Forelimb muscle (tissue), 1 donor: Measurements from ENCODE around the gene CACNA2D2. TPM values are rescaled to one million over a fixed set of nuclear protein-coding genes. Genes with fewer than 3 reads are reported as not detected.

Experiments used
- DNase-seq: peaks from one replicate; pipeline ENCODE4 v3.0.0-alpha.2; 2013; ENCODE audit warnings: low read depth
- polyA plus RNA-seq: library from polyadenylated mRNA; unstranded; fragments of 120-200 nt; gene quantifications from one replicate; pipeline ENCODE4 v1.2.1, GENCODE V29; 2013; ENCODE audit not compliant: insufficient read length

Gene CACNA2D2
- polyA plus RNA-seq, 1 donor, result 4.3 TPM

DNA sequence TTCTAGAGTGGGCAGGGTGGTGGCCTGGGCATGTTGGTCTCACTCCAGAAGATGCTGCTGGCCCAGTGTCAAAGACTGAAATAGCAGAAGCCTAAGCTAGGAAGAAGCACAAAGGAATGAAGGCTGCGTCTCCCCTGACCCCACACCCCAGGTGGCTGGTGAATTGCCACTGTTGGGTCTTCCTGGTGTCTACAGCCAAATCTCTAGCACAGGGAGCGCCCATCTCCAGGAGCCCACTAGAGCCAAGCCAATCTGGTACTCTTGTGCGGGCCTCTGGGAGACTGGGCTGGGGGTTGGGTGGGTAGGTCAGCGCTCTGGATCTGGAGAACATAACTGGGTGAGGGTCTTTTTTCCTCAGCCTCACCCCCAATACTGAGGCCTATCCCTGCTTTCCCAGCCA, 176.3 kb downstream of the CACNA2D2 start:
- DNase-seq, result no peak

DNA sequence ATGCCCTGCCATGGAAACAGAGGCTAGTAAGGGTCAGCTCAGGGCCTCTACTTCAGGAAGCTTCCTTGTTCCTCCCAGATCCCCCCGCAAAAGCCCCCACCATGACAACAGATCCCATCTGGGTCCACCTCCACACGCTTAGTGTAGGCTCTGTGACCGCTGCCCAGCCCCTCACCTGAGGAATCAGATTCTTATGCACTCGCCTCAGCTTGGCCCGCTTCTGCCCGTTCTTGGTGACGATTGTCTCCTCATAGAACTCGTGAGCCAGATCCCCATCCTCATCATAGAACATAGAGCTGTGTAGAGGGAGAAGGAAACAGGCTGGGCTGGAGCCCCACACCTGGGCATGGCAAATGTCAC, 177.3 kb downstream of the CACNA2D2 start:
- DNase-seq, result no peak

DNA sequence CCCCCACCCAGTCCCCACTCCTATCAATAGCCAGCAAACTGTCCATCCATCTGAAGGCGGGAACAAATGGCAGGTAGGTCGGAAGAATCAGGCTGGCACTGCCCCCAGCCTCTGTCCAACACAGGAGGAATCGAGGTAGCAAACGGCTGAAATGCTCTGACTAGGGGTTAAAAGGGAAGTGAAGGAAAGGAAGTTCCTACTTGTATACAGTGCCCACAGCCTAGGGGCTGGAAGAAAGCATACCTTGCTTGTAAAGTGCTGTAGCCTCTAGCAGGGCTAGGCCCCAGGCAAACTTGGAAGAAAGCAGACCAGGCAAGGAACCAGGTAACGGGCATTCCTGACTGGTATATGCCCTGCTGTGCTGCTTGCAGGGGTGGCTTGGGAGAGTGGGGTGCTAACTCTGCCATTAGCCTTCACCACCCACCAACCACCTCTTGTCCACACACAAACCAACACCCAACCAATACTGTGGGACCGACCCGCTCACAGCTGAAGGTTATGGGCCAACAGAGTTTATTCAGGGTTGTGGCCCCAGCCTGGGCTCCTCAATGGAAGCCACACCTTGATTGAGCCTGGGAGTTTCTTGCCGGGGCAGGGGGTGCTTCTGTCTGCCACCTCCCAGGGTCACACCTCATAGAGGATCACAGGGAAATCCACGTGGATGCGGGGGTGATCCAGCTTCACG, 177.8 kb downstream of the CACNA2D2 start:
- no peak for DNase-seq

DNA sequence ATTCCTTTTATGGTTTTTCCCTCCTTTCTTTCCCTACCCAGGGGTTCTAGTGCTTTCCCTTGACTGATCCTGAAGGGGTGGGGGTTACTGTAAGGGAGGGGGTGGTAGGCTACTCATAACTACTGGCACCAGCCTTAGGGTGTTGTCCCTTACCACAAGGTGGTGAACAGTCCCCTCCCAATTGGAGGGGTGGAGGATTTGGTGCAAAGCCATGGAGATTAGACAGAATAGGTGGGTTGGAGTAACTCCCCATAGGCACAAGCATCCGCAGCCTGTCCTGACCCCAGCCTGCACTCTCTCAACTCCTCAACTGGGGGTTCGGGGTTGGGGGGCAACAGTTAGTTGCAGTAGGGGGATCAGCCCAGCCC, 178.3 kb downstream of the CACNA2D2 start:
- no peak for DNase-seq

DNA sequence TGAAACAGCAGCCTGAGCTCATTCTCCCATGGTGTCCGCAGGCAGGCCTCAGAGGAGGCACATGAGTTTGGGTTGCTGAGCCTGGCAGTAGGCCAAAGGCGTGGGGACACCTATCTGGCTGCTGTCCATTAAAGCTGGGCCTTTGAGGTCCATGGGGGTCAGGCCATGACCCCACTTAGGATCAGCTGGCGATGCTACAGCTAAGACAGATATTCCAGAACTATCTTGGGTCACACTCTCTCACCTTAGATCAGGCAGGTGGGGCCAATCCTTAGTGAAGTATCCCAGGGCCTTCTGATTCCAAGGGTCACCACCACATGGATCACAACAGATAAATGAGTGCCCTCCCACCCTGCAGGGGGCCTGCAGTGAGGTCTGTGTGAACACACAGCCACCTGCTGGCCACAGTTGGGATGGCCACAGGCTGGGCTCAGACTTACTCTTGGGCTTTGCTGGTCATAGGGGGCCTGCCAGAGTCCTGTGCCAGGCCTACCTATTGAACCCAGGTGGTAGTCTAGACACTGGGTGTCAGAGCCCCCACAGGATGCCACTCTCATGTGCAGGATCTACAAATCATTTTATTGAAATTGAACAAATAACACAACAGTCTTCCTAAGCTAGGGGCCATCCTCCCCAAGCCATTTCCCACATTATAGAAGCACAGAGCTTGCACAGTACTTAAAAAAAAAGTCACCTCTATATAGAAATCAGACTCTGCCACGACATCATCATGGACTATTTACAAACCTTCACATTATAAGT, 178.9 kb downstream of the CACNA2D2 start:
- DNase-seq, result no peak

DNA sequence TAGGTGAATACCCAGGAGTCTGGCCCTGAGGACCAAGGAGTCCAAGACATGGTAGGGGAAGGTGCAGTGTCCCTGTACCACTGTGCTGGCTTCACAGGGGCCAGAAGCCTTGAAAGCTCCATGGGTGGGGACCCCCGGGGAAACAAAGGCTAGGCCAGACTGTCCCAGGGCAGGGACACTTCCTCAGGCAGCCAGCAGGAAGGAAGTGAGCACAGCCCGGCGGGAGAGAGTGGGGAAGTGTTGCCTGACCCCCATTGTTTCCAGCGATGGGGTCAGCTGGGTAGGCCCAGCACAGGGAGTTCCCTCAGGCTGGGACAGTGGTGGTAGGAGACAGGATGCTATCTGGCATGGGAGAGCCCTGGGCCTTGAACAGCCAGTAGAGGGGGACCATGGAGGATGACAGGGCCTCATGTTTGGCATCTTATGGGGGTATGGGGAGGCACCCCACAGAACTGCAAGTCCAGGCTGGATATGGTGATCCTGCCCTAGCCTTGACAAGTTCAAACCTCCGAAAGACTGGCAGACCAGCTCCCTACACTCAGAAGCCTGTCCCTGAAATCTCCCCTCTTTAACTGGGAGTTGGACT, 179.7 kb downstream of the CACNA2D2 start:
- DNase-seq, result no peak

DNA sequence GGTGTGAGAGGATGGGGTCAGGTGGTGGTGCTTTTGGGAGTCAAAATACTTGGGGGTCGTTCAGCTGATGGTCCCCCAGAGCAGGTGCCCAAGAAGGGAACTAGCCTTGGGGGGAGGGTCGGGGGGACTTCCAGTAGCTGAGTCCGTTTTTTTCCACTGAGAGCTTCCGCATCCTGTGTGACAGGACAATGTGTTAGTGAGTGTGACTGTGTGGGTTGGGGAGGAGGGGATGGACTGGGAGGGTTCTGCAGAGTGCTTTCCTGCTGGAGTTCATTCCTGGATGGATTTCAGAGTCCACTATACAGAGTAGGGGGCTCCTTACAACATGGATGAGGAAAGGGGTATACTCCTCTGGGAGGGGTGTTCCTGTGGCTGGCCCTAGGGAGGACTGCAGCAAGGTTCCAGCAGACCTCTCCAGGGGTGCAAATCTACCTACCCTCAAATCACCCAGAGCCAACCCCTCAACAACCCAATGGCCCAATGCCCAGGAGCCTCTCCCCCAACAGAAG, 180.3 kb downstream of the CACNA2D2 start:
- no peak for DNase-seq

DNA sequence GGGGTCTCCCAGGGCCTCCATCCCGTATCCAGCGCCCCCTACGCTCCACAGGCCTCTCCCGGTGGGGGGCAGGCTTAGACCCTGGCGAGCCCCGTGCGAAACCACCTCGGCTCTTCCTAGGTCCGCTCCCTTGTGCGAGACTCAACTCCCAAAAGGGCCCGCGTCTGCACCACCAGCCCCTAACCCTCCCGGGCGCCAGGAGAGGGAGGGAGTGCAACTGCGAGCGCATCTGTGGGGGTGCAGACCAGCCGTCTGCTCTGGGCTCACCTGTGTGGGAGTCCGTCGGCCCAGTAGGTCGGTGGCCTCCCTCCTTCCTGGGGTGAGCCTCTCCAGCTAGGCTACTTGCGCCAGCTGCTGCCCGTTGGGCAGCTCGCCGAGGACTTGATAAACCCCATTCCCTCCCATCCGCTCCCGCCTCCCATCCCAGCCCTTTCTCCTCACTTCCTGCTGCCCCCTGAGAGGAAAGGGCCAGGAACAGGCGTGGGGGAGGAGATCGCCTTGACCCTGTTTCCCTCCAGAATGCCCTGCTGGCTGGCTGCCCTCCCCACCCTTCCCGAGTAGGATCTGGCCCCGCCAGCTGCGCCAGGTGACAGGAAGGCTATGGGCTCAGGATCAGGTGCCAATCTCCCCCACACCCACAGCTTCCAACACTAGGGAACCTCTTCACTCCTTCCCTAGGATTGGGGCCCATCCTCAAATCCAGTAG, 180.9 kb downstream of the CACNA2D2 start, which contains the start of gene HYAL2:
Gene HYAL2, minus strand, starts transcription at position 360 of the 706 bp plus-strand sequence. CDS start 2,256 bp downstream, outside the sequence.
- DNase-seq, result no peak

DNA sequence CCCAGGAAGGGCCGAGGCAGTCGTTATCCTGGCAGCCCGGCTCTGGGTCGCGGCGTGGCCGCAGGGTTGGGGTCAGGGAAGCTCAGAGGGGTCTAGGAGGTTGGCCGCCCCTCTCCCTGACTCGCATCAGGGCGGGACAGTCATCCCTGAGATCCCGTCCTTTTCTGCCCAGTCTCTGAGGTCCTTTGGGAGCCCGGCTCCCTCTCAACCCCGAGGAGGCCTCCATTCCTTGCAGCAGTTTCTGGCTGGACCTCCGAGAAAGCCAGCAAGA, 181.4 kb downstream of the CACNA2D2 start:
- DNase-seq, result no peak

DNA sequence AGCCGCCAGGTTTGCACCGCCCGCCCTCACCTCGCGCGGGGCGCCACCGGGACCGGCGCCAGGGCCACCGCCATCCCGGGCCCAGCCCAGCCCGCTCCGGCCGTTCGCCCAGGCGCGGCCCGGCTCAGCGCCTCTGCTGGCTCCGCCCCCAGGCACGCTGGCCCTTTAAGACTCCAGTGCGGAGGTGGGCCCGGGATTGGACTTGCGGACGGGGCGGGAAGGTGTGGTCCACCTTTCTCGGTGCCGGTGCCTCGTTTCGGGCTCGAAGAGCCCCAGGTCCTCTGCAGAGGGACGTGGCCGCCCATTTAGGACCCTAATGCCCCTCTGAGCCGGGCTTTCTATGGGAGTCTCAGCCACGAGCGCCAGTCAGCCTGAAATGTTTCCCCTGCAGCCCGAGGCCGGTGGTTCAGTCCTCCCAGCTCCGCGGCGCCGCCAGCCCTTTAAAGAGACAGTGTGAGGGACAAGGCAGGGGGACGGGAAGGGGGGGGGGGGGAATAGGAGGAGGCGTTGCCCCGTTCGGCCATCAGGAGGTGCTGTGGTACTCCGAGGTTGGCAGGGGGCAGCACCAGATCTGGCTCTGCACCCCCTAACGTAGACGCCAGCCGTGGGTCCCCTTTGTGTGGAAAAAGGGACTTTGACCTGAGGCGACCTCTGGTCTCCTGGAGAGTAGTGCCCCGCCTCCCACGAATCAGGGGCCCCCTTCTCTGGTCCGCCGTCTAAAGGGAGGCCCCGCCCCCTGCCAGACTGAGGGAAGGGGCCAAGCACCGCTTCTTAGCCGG, 181.9 kb downstream of the CACNA2D2 start:
- no peak for DNase-seq

DNA sequence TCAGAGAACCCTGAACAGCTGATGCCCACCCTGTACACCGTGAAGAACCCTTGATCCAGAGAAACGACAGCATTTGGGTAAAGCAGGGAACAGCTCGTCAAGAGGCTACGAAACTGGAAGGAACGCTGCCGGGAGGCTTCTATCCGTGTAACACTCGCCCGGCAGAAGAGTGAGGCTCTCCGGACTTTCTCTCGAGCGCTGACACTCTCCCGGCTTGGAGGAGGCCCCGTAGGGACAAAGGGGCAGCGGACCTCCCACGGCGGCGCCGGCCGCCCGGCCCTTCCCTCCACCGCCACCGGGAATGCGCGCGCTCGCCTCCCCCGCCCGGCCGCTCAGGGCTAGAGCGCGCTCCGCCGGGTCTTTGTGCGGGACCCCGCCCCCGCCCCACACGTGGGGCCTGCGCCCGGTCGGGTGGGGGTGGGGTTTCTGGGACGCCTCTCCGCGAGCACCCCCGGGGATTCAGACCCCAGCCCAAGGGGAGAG, 182.5 kb downstream of the CACNA2D2 start:
- DNase-seq, result no peak

DNA sequence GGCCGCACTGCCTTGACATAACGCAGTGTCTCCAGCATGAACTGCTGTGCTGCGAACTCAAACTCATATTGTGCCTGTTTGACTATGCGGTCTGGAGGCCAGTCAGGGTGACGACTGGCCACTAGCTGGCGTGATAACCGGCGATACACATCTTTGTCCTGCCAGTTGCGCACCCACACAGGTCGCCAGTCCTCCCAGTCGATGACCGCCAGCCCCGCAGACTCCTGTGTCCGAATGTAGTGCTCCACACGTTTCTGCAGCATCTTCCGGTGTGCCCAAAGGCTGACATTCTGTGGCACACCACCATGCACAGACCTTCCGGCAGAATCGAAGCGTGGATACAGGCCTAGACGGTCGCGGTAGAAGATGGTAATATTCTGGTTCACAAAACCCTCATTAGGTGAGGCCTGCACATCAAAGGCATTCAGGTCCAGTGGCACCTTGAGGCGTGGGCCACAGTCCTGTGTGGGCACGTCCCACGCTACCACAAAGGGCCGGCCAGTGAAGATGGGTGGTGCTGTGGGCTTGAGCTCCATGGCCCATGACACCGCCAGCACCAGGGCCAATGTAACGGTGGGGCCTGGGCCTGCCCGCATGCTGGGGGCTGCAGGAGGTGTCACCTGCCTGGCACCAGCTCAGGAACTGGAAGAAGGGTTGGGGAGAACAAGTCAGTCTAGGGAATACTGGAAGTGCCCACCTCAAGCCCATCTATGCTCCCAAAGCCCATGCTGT, 183.4 kb downstream of the CACNA2D2 start:
- DNase-seq, result no peak

DNA sequence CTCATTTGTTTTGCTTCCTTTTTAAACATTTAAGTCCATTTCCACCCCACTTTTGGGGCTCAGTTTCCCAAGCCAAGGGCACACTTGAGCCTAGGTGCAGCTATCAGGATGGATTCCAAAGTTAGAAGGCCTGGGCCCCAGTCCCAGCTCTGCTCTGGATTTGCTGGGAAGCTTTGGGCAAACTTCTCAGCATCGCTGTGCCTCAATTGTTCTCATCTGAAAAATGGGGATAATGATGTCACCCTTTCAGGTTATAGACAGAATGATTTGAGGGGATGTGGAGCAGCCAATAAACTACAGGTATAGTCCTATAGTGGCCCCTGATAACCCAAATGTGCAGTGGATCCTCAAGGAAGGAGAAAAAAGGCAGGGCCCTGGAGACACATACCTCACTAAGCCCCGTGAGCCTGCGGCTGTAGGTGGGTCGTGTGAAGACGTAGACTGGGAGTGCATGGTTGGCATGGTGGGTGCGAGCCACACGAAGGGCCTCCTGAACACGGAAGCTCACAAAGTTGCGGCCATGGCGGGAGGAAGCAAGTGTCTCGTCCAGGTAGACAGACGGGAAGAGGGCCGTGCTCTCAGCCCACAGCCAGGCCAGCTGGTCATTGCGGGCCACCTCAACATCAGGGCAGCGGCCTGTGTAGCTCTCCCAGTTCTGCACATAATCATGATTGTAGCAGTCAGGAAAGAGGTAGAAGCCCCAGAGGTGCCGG, 184.1 kb downstream of the CACNA2D2 start:
- DNase-seq, result no peak

DNA sequence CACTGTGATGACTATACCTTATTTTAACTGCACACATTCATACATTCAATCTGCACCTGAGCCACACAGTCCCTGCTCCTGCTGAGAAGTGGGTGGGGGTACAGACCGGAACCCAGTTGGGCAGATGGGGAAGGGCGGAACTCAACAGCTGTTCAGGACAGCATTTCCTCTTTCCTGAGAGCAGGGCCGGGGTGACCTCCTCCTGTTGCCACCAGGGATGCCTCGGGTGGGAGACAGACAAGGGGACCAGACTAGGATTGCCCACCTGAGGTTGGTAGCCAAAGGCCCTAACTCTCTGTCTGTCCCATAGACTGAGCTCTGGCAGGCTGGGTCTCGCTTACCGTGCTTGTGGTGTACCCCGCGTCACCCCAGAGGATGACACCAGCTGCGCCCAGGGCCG, 184.8 kb downstream of the CACNA2D2 start:
- no peak for DNase-seq

DNA sequence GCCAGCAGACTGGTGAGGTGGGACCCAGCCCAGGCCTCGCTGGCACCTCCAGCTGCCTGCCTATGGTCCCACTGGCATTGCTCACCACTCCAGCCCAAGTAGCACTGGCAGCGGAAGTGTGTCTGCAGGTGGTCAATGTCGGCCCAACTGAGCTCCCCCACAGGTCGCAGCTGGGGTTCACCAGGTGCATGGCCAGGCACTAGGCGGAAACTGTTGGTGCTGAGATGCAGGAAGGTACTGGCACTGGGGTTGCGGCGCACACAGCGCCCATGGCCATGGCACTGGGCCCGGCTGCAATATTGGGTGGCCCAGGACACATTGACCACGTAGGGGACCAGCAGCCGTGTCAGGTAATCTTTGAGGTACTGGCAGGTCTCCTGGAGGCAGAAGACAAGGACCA, 185.3 kb downstream of the CACNA2D2 start:
- no peak for DNase-seq

DNA sequence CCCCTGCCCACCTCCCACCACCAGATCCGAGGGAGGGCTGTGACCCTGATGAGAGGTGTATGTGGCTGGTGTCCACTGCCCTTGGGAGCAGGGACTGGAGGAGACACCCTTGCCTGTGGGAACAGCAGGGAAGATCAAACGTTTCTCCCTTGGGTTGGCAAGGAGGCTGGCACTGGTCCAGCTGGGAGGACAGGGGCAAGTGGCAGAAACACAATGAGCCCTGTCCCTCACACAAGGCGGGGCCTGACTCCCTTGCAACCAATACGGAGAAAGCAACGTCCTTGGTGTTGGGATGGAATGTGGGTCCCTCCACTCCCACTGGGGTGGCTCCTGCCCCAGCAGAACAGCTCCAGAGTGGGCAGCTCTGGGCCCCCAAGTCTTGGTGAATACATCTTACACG, 186.1 kb downstream of the CACNA2D2 start:
- DNase-seq, result no peak

DNA sequence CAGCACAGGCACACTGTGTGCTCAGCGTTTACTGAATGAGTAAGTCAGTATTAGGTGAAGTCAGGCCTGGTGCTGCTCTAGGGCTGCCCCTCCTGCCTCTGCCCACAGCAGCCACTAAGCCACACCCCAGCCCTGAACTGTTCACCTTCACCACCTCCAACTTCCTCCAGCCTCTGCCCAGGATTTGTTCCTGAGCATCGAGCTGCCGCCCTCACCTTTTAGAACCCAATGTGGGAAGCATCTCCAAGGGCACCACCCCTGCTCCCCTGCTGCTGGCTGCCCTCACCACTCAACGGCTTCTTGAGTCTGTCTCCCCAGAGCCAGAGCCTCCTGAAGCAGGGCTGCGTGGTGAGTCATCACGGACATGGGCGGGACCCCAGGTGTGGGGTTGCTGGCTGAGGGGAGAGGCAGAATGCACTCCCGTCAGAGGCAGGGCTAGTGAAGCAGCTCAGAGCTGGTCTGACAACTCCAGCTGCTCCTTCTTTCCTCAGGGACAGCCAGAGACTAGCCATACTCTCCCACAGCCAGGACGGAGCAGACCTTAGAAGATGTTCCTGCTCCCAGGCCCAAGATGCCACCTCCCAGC, 186.7 kb downstream of the CACNA2D2 start:
- DNase-seq, result no peak

DNA sequence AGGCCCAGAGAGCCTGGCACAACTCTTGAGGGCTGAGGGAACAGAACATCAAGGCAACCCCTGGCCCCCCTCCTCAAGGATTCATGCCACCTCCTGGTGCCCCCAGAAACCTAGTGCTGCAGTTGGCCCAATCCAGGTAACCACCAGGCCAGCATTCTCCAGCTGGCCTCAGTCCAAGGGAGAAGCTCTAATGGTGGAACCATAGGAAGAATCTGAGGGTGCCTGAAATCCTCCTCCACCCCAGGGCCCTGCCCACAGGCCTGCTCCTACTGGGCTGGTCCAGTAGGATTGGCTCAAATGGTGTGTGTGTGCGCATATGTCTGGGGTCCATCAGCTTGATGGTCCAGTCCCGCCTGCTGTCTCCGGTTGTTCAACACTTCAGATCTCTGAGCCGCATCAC, 188.6 kb downstream of the CACNA2D2 start:
- no peak for DNase-seq

DNA sequence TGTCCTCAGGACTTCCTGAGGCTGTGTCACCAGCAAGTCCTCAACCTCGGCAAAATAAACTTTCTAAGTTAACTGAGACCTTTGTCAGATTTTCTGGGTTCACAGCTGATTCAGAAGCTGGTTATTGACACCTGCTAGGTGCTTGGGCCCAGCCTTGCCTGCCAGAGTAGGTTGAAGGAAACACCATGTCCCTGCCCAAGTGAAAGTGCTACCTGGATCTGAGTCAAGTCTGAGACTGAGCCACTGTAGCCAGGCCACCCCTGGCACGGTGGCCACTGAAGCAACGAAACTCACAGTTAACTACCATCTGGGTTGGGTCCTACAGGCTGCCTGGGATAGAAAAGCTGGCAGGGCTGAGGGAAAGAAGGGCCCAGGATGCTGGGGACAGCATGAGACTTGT, 189.1 kb downstream of the CACNA2D2 start:
- DNase-seq, result no peak
